ENCODE measurements around the gene METTL25. TPM values are rescaled to one million over a fixed set of nuclear protein-coding genes. Genes with fewer than 3 reads are reported as not detected.

Gene METTL25
- total and polyA plus RNA-seq, 7 donors, result 2.2 to 14.4 (median 7.0) TPM

- intact Hi-C loops (cut with DNase I), result loop anchor here in 1 of 2 donors (10.0 kb wide), 1 partner anchor 681 kb away; no protein-coding TSS in a partner anchor
These were observed 32.6 kb upstream of the METTL25 start for GRCh38 chr12:82325540-82326336.

DNA sequence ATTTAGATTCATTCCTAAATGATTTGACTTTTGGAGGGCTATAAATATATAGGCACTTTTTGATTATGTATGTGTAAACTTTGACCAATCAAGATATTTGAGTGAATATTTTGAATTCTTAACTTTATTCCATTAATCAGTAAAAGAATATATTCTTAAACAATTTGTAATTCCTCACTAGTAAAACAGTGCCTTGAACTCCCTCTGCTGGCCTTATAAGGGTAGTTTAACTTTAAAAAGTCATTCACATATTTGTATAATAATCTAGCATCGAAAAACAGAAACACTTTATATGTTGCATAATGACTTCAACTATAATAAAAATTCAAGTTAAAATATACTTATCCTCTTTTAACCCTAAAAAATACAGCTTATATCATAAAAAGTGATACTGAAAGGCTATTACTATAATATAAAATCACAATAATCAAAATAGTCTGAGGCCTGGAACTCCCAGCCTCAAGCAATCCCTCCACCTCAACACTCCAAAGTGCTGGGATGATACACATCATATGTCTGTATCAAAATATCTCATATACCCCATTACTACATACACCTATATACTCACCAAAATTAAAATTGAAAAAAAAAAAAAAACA, 31.3 kb upstream of the METTL25 start:
- H3K27ac ChIP-seq, result no peak overlapping the region
- H3K27me3 ChIP-seq (ENCODE audit: insufficient read depth in 3 of 3, low read length in 2 of 3), result no peaks in the 10 kb centered on the region
- intact Hi-C loops (cut with DNase I), result loop anchor here in 1 of 2 donors (10.0 kb wide), 1 partner anchor 682 kb away; no protein-coding TSS in a partner anchor
- 24 to 45% (median 31%) methylated on average over 1 of the region's 1 CpG for WGBS, 3 donors
- no peaks in the 10 kb centered on the region for H3K4me1 ChIP-seq
- no peaks in the 10 kb centered on the region for H3K9me3 ChIP-seq
- TF ChIP-seq, protein P1, sequence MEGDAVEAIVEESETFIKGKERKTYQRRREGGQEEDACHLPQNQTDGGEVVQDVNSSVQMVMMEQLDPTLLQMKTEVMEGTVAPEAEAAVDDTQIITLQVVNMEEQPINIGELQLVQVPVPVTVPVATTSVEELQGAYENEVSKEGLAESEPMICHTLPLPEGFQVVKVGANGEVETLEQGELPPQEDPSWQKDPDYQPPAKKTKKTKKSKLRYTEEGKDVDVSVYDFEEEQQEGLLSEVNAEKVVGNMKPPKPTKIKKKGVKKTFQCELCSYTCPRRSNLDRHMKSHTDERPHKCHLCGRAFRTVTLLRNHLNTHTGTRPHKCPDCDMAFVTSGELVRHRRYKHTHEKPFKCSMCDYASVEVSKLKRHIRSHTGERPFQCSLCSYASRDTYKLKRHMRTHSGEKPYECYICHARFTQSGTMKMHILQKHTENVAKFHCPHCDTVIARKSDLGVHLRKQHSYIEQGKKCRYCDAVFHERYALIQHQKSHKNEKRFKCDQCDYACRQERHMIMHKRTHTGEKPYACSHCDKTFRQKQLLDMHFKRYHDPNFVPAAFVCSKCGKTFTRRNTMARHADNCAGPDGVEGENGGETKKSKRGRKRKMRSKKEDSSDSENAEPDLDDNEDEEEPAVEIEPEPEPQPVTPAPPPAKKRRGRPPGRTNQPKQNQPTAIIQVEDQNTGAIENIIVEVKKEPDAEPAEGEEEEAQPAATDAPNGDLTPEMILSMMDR (IDR thresholded peaks at IDR 0.05), result peak; percentile 44
- no peak for DNase-seq
- H3K4me3 ChIP-seq, result no peak overlapping the region
- no peak for ATAC-seq
- no peaks in the 10 kb centered on the region for H3K36me3 ChIP-seq (ENCODE audit: insufficient read depth in 1 of 2, low read depth in 1 of 2)

More at GRCh38 chr12:82325540-82326336, 32.6 kb upstream of the METTL25 start:
- no peaks in the 10 kb centered on the region for H3K36me3 ChIP-seq (ENCODE audit: insufficient read depth in 1 of 2, low read depth in 1 of 2)
- H3K9me3 ChIP-seq, result no peaks in the 10 kb centered on the region
- no peaks in the 10 kb centered on the region for H3K4me1 ChIP-seq
- no peak overlapping the region for H3K27ac ChIP-seq
- no peak overlapping the region for H3K4me3 ChIP-seq
- ATAC-seq (no peak), DNase-seq (no peak)
- TF ChIP-seq, protein P1 (IDR thresholded peaks at IDR 0.05), result no peak
- WGBS, 3 donors, result 62 to 74% (median 65%) methylated on average over 4 of the region's 4 CpGs
- H3K27me3 ChIP-seq (ENCODE audit: insufficient read depth in 3 of 3, low read length in 2 of 3), result no peaks in the 10 kb centered on the region

- no peak for DNase-seq
- Histone ChIP-seq H3K4me1 (no peaks in the 10 kb centered on the region), H3K27me3 (ENCODE audit: insufficient read depth in 3 of 3, low read length in 2 of 3) (no peaks in the 10 kb centered on the region), H3K36me3 (ENCODE audit: insufficient read depth in 1 of 2, low read depth in 1 of 2) (no peaks in the 10 kb centered on the region), H3K4me3 (no peak overlapping the region), H3K27ac (no peak overlapping the region), H3K9me3 (no peaks in the 10 kb centered on the region)
- TF ChIP-seq, protein P1 (IDR thresholded peaks at IDR 0.05), result no peak
- no peak for ATAC-seq
- intact Hi-C loops (cut with DNase I), result loop anchor here in 1 of 2 donors (10.0 kb wide), 1 partner anchor 683 kb away; no protein-coding TSS in a partner anchor
- WGBS, 3 donors, result 59 to 70% (median 64%) methylated on average over 1 of the region's 1 CpG
These were observed 30.5 kb upstream of the METTL25 start for GRCh38 chr12:82327861-82328260.

GRCh38 chr12:82329508-82329907, 28.8 kb upstream of the METTL25 start:
- DNase-seq, result no peak
- Histone ChIP-seq H3K4me1 (no peaks in the 10 kb centered on the region), H3K9me3 (no peaks in the 10 kb centered on the region), H3K27me3 (ENCODE audit: insufficient read depth in 3 of 3, low read length in 2 of 3) (no peaks in the 10 kb centered on the region), H3K27ac (no peak overlapping the region), H3K4me3 (no peak overlapping the region), H3K36me3 (ENCODE audit: insufficient read depth in 1 of 2, low read depth in 1 of 2) (no peaks in the 10 kb centered on the region)
- intact Hi-C loops (cut with DNase I), result loop anchor here in 1 of 2 donors (10.0 kb wide), 1 partner anchor 685 kb away; no protein-coding TSS in a partner anchor
- no peak for ATAC-seq
- 22 to 33% (median 29%) methylated on average over 1 of the region's 1 CpG for WGBS, 3 donors
- TF ChIP-seq, protein P1 (IDR thresholded peaks at IDR 0.05), result no peak
